H9 (cell line): ENCODE measurements around the gene ZYG11A. TPM values are rescaled to one million over a fixed set of nuclear protein-coding genes. Genes with fewer than 3 reads are reported as not detected.

Source experiments
- DNase-seq: peaks from one replicate; pipeline ENCODE4 v3.0.0-alpha.2; 2017
- H2AFZ ChIP-seq: one replicate; pipeline ENCODE4 v1.6.1; 2013; ENCODE audit warnings: mild to moderate bottlenecking, low read length, control low read depth, moderate library complexity
- H2AK5ac ChIP-seq: 2 replicates; pipeline ENCODE4 v1.6.1; 2013; ENCODE audit warnings: low read length, control low read depth, mixed read lengths; ENCODE audit not compliant: insufficient read length
- H2BK120ac ChIP-seq: one replicate; pipeline ENCODE4 v1.6.1; 2013; ENCODE audit warnings: low read depth, mild to moderate bottlenecking, low read length, control low read depth, inconsistent platforms; ENCODE audit not compliant: poor library complexity, severe bottlenecking
- H2BK12ac ChIP-seq: 2 replicates; pipeline ENCODE4 v1.6.1; 2013; ENCODE audit warnings: low read length, control low read depth, mixed read lengths, low read depth; ENCODE audit not compliant: insufficient read length
- H2BK15ac ChIP-seq: 2 replicates; pipeline ENCODE4 v1.6.1; 2013; ENCODE audit warnings: low read depth, low read length, control low read depth
- H2BK20ac ChIP-seq: one replicate; pipeline ENCODE4 v1.6.1; 2013; ENCODE audit warnings: low read depth, mild to moderate bottlenecking, low read length, control low read depth, inconsistent platforms; ENCODE audit not compliant: poor library complexity, severe bottlenecking
- H2BK5ac ChIP-seq: 2 replicates; pipeline ENCODE4 v1.6.1; 2013; ENCODE audit warnings: low read length, control low read depth, mixed read lengths; ENCODE audit not compliant: insufficient read length
- H3K14ac ChIP-seq: 2 replicates; pipeline ENCODE4 v1.6.1; 2013; ENCODE audit warnings: low read length, control low read depth; ENCODE audit not compliant: insufficient read depth
- H3K18ac ChIP-seq: 2 replicates; pipeline ENCODE4 v1.6.1; 2013; ENCODE audit warnings: low read depth, mild to moderate bottlenecking, mixed read lengths, low read length, control low read depth; ENCODE audit not compliant: insufficient read length
- H3K23ac ChIP-seq: 2 replicates; pipeline ENCODE4 v1.6.1; 2013; ENCODE audit warnings: low read length, control low read depth, mixed read lengths, low read depth; ENCODE audit not compliant: insufficient read length
- H3K23me2 ChIP-seq: 2 replicates; pipeline ENCODE4 v1.6.1; 2013; ENCODE audit warnings: low read depth, mild to moderate bottlenecking, mixed read lengths, low read length, control low read depth; ENCODE audit not compliant: insufficient read length, poor library complexity, severe bottlenecking
- H3K27ac ChIP-seq: 2 replicates; pipeline ENCODE4 v1.5.1; 2013; ENCODE audit warnings: low read length, control low read depth, mixed read lengths, low read depth; ENCODE audit not compliant: insufficient read length
- H3K27me3 ChIP-seq: 2 replicates; pipeline ENCODE4 v1.6.1; 2013; ENCODE audit warnings: low read length, control low read depth, inconsistent platforms; ENCODE audit not compliant: insufficient read depth
- H3K4ac ChIP-seq: 2 replicates; pipeline ENCODE4 v1.6.1; 2013; ENCODE audit warnings: low read depth, mild to moderate bottlenecking, control low read depth, inconsistent platforms, low read length, moderate library complexity
- H3K4me1 ChIP-seq: 2 replicates; pipeline ENCODE4 v1.6.1; 2013; ENCODE audit warnings: low read length, control low read depth, inconsistent platforms; ENCODE audit not compliant: insufficient read depth
- H3K4me2 ChIP-seq: 2 replicates; pipeline ENCODE4 v1.6.1; 2013; ENCODE audit warnings: low read length, control low read depth, mixed read lengths; ENCODE audit not compliant: insufficient read length, insufficient read depth
- H3K56ac ChIP-seq: 2 replicates; pipeline ENCODE4 v1.6.1; 2013; ENCODE audit warnings: low read depth, mild to moderate bottlenecking, mixed read lengths, low read length, control low read depth; ENCODE audit not compliant: insufficient read length
- H3K79me1 ChIP-seq: 2 replicates; pipeline ENCODE4 v1.6.1; 2013; ENCODE audit warnings: low read depth, mild to moderate bottlenecking, moderate library complexity, low read length, control low read depth, inconsistent platforms; ENCODE audit not compliant: insufficient read depth, poor library complexity, severe bottlenecking
- H3K79me2 ChIP-seq: 2 replicates; pipeline ENCODE4 v1.6.1; 2013; ENCODE audit warnings: low read length, control low read depth, inconsistent platforms; ENCODE audit not compliant: insufficient read depth
- H3K9ac ChIP-seq: 2 replicates; pipeline ENCODE4 v1.6.1; 2013; ENCODE audit warnings: low read length, control low read depth, mixed read lengths; ENCODE audit not compliant: insufficient read length; ENCODE audit errors: extremely low read depth
- H3K9me3 ChIP-seq: one replicate; pipeline ENCODE4 v1.6.1; 2013; ENCODE audit warnings: low read depth, low read length, inconsistent platforms; ENCODE audit not compliant: control insufficient read depth
- H3T11ph ChIP-seq: one replicate; pipeline ENCODE4 v1.6.1; 2013; ENCODE audit warnings: mild to moderate bottlenecking, low read length, control low read depth, inconsistent platforms
- H4K20me1 ChIP-seq: one replicate; pipeline ENCODE4 v1.6.1; 2013; ENCODE audit not compliant: control insufficient read depth, insufficient read length, insufficient read depth
- H4K5ac ChIP-seq: 2 replicates; pipeline ENCODE4 v1.6.1; 2013; ENCODE audit warnings: low read depth, mild to moderate bottlenecking, mixed read lengths, low read length, control low read depth; ENCODE audit not compliant: insufficient read length
- H4K8ac ChIP-seq: replicated peaks from 2 replicates; pipeline ENCODE4 v1.6.1; 2013; ENCODE audit warnings: low read length, control low read depth, mixed read lengths, low read depth; ENCODE audit not compliant: insufficient read length
- H4K91ac ChIP-seq: 2 replicates; pipeline ENCODE4 v1.6.1; 2013; ENCODE audit warnings: low read depth, mild to moderate bottlenecking, moderate library complexity, mixed read lengths, low read length, control low read depth; ENCODE audit not compliant: insufficient read length
- H3K27ac Mint-ChIP-seq, 3 experiments: 2 replicates in 2 of 3; 3 replicates in 1 of 3; pipeline ENCODE4 v1.8.0; 2020 to 2021; ENCODE audit warnings: mixed read lengths in 3 of 3, mild to moderate bottlenecking in 1 of 3, moderate library complexity in 1 of 3
- H3K27me3 Mint-ChIP-seq: 2 replicates; pipeline ENCODE4 v1.8.0; 2021; ENCODE audit warnings: low read depth, mild to moderate bottlenecking, moderate library complexity, mixed read lengths
- H3K36me3 Mint-ChIP-seq, 3 experiments: 2 replicates in 2 of 3; 3 replicates in 1 of 3; pipeline ENCODE4 v1.8.0; 2020 to 2021; ENCODE audit warnings: low read depth in 3 of 3, mixed read lengths in 3 of 3; ENCODE audit not compliant: insufficient read depth in 1 of 3
- H3K4me1 Mint-ChIP-seq, 2 experiments: 2 replicates each; pipeline ENCODE4 v1.8.0; 2020; ENCODE audit warnings: mixed read lengths in 2 of 2
- H3K4me3 Mint-ChIP-seq, 2 experiments: 2 replicates in 1 of 2; 3 replicates in 1 of 2; pipeline ENCODE4 v1.8.0; 2020 to 2021; ENCODE audit warnings: mild to moderate bottlenecking in 2 of 2, mixed read lengths in 2 of 2, moderate library complexity in 1 of 2
- H3K9me3 Mint-ChIP-seq, 2 experiments: 2 replicates in 1 of 2; 3 replicates in 1 of 2; pipeline ENCODE4 v1.8.0; 2020; ENCODE audit warnings: mild to moderate bottlenecking in 2 of 2, mixed read lengths in 2 of 2, moderate library complexity in 1 of 2
- CTCF ChIP-seq: fragments of 200-600 bp; sonication (generic); conservative IDR thresholded peaks from 3 replicates; pipeline ENCODE4 v1.8.0; 2021; ENCODE audit warnings: antibody characterized with exemption, mild to moderate bottlenecking
- WGBS: extraction: QIAGEN DNeasy Blood & Tissue Kit; methylation state at CpG from one replicate; pipeline ENCODE4 v1.1.7; 2013; ENCODE audit warnings: missing lambda C conversion rate, low lambda C conversion rate, mixed read lengths; ENCODE audit not compliant: insufficient read length; ENCODE audit errors: extremely low coverage; 5-methylcytosine and 5-hydroxymethylcytosine counted together
- microRNA-seq: library from miRNA; unstranded; fragments of <30 nt; microRNA quantifications from one replicate; pipeline ENCODE4, GENCODE V29; 2020; ENCODE audit warnings: borderline microRNAs expressed
- total RNA-seq: library from RNA; stranded (reverse); gene quantifications from 2 replicates; pipeline ENCODE4 v1.2.1, GENCODE V29; 2021

The ZYG11A gene
- total RNA-seq, 1 experiment from 2014 or later: 2.1 TPM

GRCh38 chr1:52944566-52944965 is 102.0 kb downstream of the ZYG11A start:
- Mint-ChIP-seq H3K27me3 (no peaks in the 10 kb centered on the region; the same call in 1 of the 2 replicates), H3K4me3 (no peak overlapping the region), H3K36me3 (no peaks in the 10 kb centered on the region), H3K27ac (no peak overlapping the region), H3K4me1 (peaks cover 0 to 3% of the 10 kb centered on the region in 2 experiments; a peak in 1 of 4 replicates), H3K9me3 (no peaks in the 10 kb centered on the region; a peak in 1 of 5 replicates)
- no peaks in the 10 kb centered on the region for H3K23me2 ChIP-seq
- H3K9me3 ChIP-seq: no peaks in the 10 kb centered on the region
- no peak overlapping the region for H3K9ac ChIP-seq
- no peak for DNase-seq
- H3K14ac ChIP-seq: no peak overlapping the region
- H2BK120ac ChIP-seq: no peak overlapping the region
- no peak overlapping the region for H2AK5ac ChIP-seq
- H3K4me2 ChIP-seq: no peak overlapping the region
- H3K27ac ChIP-seq: no peak overlapping the region
- no peak for TF ChIP-seq CTCF
- H3K4ac ChIP-seq: no peak overlapping the region
- no peak overlapping the region for H3T11ph ChIP-seq
- no peak overlapping the region for H2BK15ac ChIP-seq
- no peak overlapping the region for H2BK20ac ChIP-seq
- H4K91ac ChIP-seq: no peak overlapping the region
- H3K27me3 ChIP-seq: no peaks in the 10 kb centered on the region
- no peaks in the 10 kb centered on the region for H3K4me1 ChIP-seq
- H3K79me1 ChIP-seq: no peaks in the 10 kb centered on the region
- no peak overlapping the region for H2BK5ac ChIP-seq
- no peak overlapping the region for H4K5ac ChIP-seq
- no peak overlapping the region for H3K23ac ChIP-seq
- no CpG with 5 or more reads among the region's 10 CpGs for WGBS
- no peaks in the 10 kb centered on the region for H3K79me2 ChIP-seq
- no peak overlapping the region for H2BK12ac ChIP-seq
- no peak overlapping the region for H3K18ac ChIP-seq
- no peaks in the 10 kb centered on the region for H4K20me1 ChIP-seq
- no peak overlapping the region for H3K56ac ChIP-seq
- H4K8ac ChIP-seq: no peak overlapping the region
- H2AFZ ChIP-seq: no peak overlapping the region

Small RNA genes lying within 50 kb of the gene (microRNA-seq; reads per million reads assigned to microRNA genes)
- gene MIR1273F (not detected), gene MIR1273G (not detected), gene MIR5095 (not detected)

Other genes with a start within 250 kb of the ZYG11A start
- 12.1 and 12.5 TPM in 2 replicates for gene GPX7, start 240.4 kb upstream of the ZYG11A start, total RNA-seq
- 0.44 and 0.90 TPM in 2 replicates for gene SHISAL2A, start 209.6 kb upstream of the ZYG11A start, total RNA-seq
- gene COA7, start 144.4 kb upstream of the ZYG11A start, total RNA-seq: 69.1 and 70.3 TPM in 2 replicates
- gene ZYG11B, start 116.3 kb upstream of the ZYG11A start, total RNA-seq: 20.6 and 21.2 TPM in 2 replicates
- 30.6 and 31.2 TPM in 2 replicates for gene ECHDC2, start 79.0 kb downstream of the ZYG11A start, total RNA-seq
- gene SCP2, start 84.5 kb downstream of the ZYG11A start, total RNA-seq: 48.8 and 57.2 TPM in 2 replicates
- 0.17 and 0.29 TPM in 2 replicates for gene PODN, start 219.5 kb downstream of the ZYG11A start, total RNA-seq